ELF-1 (cell line): Measurements from ENCODE around the gene COLEC11.

Source experiments
- DNase-seq: peaks from one replicate; pipeline ENCODE4 v3.0.0-alpha.2; 2016; ENCODE audit warnings: low read depth, low spot score

COLEC11 gene

GRCh38 chr2:3675687-3676086, 80.8 kb downstream of the COLEC11 start:
- no peak for DNase-seq

- no peak for DNase-seq
These were observed 82.5 kb downstream of the COLEC11 start for GRCh38 chr2:3677436-3677835.

GRCh38 chr2:3678212-3678611, 83.3 kb downstream of the COLEC11 start:
- no peak for DNase-seq

GRCh38 chr2:3679180-3679579, 84.3 kb downstream of the COLEC11 start:
- no peak for DNase-seq

GRCh38 chr2:3679616-3680393, 84.9 kb downstream of the COLEC11 start:
- DNase-seq, result no peak

- no peak for DNase-seq
These were observed 85.8 kb downstream of the COLEC11 start for GRCh38 chr2:3680548-3681345.

- DNase-seq, result no peak
These were observed 86.7 kb downstream of the COLEC11 start for GRCh38 chr2:3681625-3682024.

- DNase-seq, result no peak
These were observed 87.9 kb downstream of the COLEC11 start for GRCh38 chr2:3682811-3683210.

- no peak for DNase-seq
These were observed 89.0 kb downstream of the COLEC11 start for GRCh38 chr2:3683748-3684454.

- no peak for DNase-seq
These were observed 95.3 kb downstream of the COLEC11 start for GRCh38 chr2:3689998-3690748.

GRCh38 chr2:3692375-3692774, 97.5 kb downstream of the COLEC11 start:
- no peak for DNase-seq
